Mesenchymal stem cell (in vitro differentiated cells and primary cell): ENCODE data around the gene NDST3.

Source experiments
- DNase-seq: peaks from one replicate; pipeline ENCODE4 v3.0.0-alpha.2; 2013
- H2AFZ ChIP-seq: one replicate; pipeline ENCODE4 v1.6.1; 2013; ENCODE audit warnings: low read depth, mild to moderate bottlenecking, control low read depth, inconsistent platforms, low read length, moderate library complexity
- H2AK5ac ChIP-seq: 2 replicates; pipeline ENCODE4 v1.6.1; 2013; ENCODE audit warnings: low read length, moderate library complexity, mild to moderate bottlenecking, inconsistent platforms; ENCODE audit not compliant: severe bottlenecking
- H2BK120ac ChIP-seq: one replicate; pipeline ENCODE4 v1.6.1; 2013; ENCODE audit warnings: low read depth, mild to moderate bottlenecking, inconsistent platforms, low read length, moderate library complexity
- H2BK12ac ChIP-seq, 2 experiments: one replicate each; pipeline ENCODE4 v1.6.1; 2013; ENCODE audit warnings: inconsistent platforms in 2 of 2, low read length in 2 of 2, mild to moderate bottlenecking in 2 of 2, moderate library complexity in 2 of 2, control low read depth in 1 of 2
- H2BK15ac ChIP-seq: one replicate; pipeline ENCODE4 v1.6.1; 2013; ENCODE audit warnings: mild to moderate bottlenecking, low read depth, inconsistent platforms; ENCODE audit not compliant: poor library complexity, severe bottlenecking
- H2BK5ac ChIP-seq: 2 replicates; pipeline ENCODE4 v1.6.1; 2013; ENCODE audit warnings: low read depth, mild to moderate bottlenecking, low read length, control low read depth, inconsistent platforms; ENCODE audit not compliant: poor library complexity, severe bottlenecking
- H3K14ac ChIP-seq, 2 experiments: one replicate each; pipeline ENCODE4 v1.6.1; 2013; ENCODE audit warnings: inconsistent platforms in 2 of 2, low read length in 2 of 2, control low read depth in 1 of 2, mild to moderate bottlenecking in 1 of 2, moderate library complexity in 1 of 2
- H3K18ac ChIP-seq, 2 experiments: one replicate each; pipeline ENCODE4 v1.6.1; 2013; ENCODE audit warnings: inconsistent platforms in 2 of 2, low read length in 2 of 2, control low read depth in 1 of 2, low read depth in 1 of 2, mild to moderate bottlenecking in 1 of 2
- H3K23ac ChIP-seq, 2 experiments: one replicate each; pipeline ENCODE4 v1.6.1; 2013; ENCODE audit warnings: inconsistent platforms in 2 of 2, low read length in 2 of 2, mild to moderate bottlenecking in 2 of 2, moderate library complexity in 2 of 2, control low read depth in 1 of 2
- H3K27ac ChIP-seq: 2 replicates; pipeline ENCODE4 v1.5.1; 2013; ENCODE audit warnings: mild to moderate bottlenecking, moderate library complexity, low read length, control low read depth, inconsistent platforms; ENCODE audit not compliant: poor library complexity, severe bottlenecking
- H3K27me3 ChIP-seq, 2 experiments: 2 replicates each; pipeline versions ENCODE4 v1.6.1 to v1.7.0; 2013; ENCODE audit warnings: low read length in 2 of 2, mild to moderate bottlenecking in 2 of 2, moderate library complexity in 2 of 2, control low read depth in 1 of 2, inconsistent platforms in 1 of 2; ENCODE audit not compliant: control insufficient read depth in 1 of 2, insufficient read depth in 1 of 2
- H3K36me3 ChIP-seq, 2 experiments: 2 replicates each; pipeline versions ENCODE4 v1.6.1 to v1.7.0; 2013; ENCODE audit warnings: low read length in 2 of 2, control low read depth in 1 of 2, inconsistent platforms in 1 of 2, low read depth in 1 of 2, mild to moderate bottlenecking in 1 of 2; ENCODE audit not compliant: insufficient read depth in 2 of 2, control insufficient read depth in 1 of 2
- H3K4ac ChIP-seq, 2 experiments: one replicate each; pipeline ENCODE4 v1.6.1; 2013; ENCODE audit warnings: inconsistent platforms in 2 of 2, low read length in 2 of 2, mild to moderate bottlenecking in 2 of 2, moderate library complexity in 2 of 2, control low read depth in 1 of 2, low read depth in 1 of 2
- H3K4me1 ChIP-seq: 2 replicates; pipeline ENCODE4 v1.6.1; 2013; ENCODE audit warnings: low read depth, low read length, control low read depth; ENCODE audit not compliant: control insufficient read depth, insufficient read depth
- H3K4me2 ChIP-seq: 2 replicates; pipeline ENCODE4 v1.6.1; 2013; ENCODE audit warnings: low read length, mild to moderate bottlenecking, inconsistent platforms; ENCODE audit not compliant: poor library complexity, severe bottlenecking
- H3K4me3 ChIP-seq, 2 experiments: 2 replicates each; pipeline versions ENCODE4 v1.5.1 to v1.7.0; 2013; ENCODE audit warnings: low read length in 2 of 2, mild to moderate bottlenecking in 2 of 2, control low read depth in 1 of 2, low read depth in 1 of 2; ENCODE audit not compliant: insufficient read depth in 1 of 2
- H3K79me1 ChIP-seq: replicated peaks from 2 replicates; pipeline ENCODE4 v1.6.1; 2013; ENCODE audit warnings: mild to moderate bottlenecking, control low read depth, low read length, inconsistent platforms; ENCODE audit not compliant: poor library complexity, severe bottlenecking
- H3K9ac ChIP-seq: 2 replicates; pipeline ENCODE4 v1.7.0; 2013; ENCODE audit warnings: mild to moderate bottlenecking, low read length, moderate library complexity
- H3K9me3 ChIP-seq: 2 replicates; pipeline ENCODE4 v1.7.0; 2013; ENCODE audit warnings: mild to moderate bottlenecking, low read length; ENCODE audit not compliant: control insufficient read depth
- H4K8ac ChIP-seq: one replicate; pipeline ENCODE4 v1.6.1; 2013; ENCODE audit warnings: inconsistent platforms, mild to moderate bottlenecking, low read length, moderate library complexity
- H4K91ac ChIP-seq: one replicate; pipeline ENCODE4 v1.6.1; 2013; ENCODE audit warnings: mild to moderate bottlenecking, low read length, inconsistent platforms
- WGBS: methylation state at CpG from one replicate; pipeline ENCODE4 v1.1.7; 2013; ENCODE audit warnings: mixed read lengths; 5-methylcytosine and 5-hydroxymethylcytosine counted together

The NDST3 gene

DNA sequence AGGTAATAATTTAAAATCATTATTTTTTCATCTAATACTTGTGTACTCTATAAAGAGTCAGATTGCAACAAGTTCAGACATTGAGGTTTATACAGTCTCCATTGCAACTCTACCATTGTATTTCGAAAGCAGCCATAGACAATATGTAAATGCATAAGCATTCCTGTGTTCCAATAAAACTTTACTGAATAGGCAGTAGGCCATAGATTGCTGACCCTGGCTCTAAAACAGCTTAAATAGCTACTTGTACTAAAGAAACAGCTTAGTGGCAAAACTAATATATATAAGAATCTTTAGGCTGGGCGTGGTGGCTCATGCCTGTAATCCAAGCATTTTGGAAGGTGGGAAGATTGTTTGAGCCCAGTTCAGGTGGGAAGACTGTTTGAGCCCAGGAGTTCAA lies 203.2 kb downstream of the NDST3 start:
- Histone ChIP-seq H4K8ac (no peak overlapping the region), H2AK5ac (no peak overlapping the region), H4K91ac (no peak overlapping the region), H3K4me2 (no peak overlapping the region), H3K36me3 (no peaks in the 10 kb centered on the region), H3K4ac (no peak overlapping the region), H3K9me3 (no peaks in the 10 kb centered on the region), H3K9ac (no peak overlapping the region), H3K79me1 (no peaks in the 10 kb centered on the region), H3K4me1 (no peaks in the 10 kb centered on the region), H2AFZ (no peak overlapping the region), H3K14ac (no peak overlapping the region), H3K4me3 (no peak overlapping the region), H3K18ac (no peak overlapping the region), H2BK5ac (no peak overlapping the region), H3K27ac (no peak overlapping the region), H2BK12ac (no peak overlapping the region), H2BK120ac (no peak overlapping the region), H2BK15ac (no peak overlapping the region), H3K23ac (no peak overlapping the region), H3K27me3 (no peaks in the 10 kb centered on the region)
- no peak for DNase-seq
- 95% methylated on average over 2 of the region's 2 CpGs for WGBS

DNA sequence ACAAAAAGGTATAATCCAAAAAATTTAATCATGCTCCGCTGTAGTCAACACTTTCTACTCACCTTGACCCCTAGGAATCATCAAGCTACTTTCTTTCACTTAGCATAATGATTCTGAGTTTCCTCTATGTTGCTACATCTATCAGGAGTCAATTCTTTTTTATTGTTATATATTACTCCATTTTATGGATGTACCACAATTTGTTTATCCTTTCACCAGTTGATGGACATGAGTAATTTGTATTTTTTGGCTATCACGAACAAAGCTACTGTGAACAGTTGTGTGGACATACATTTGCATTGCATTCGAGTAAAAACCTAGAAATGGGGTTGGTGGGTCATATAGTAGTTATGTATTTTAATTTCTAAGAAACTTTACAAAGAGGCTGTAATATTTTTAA lies 215.6 kb downstream of the NDST3 start:
- H2BK120ac ChIP-seq, result no peak overlapping the region
- DNase-seq, result no peak
- 78% methylated on average over 2 of the region's 3 CpGs for WGBS

DNA sequence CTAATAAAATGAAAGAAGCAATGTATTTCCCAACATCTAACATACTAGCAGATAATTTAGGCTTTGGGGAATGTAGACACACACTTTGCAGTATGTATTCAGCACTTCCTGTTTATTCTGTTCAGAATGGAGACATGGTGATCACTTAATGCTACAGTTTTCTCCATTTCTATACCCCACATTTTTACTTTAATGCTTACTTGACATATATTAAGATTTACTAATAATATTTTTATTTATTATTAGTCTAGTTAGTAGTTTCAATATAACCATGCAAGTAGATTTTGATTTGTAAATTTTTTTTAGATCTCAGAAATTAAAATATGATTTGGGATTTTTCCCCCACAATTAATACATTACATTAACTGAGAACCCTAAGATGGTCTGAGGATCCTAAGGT lies 220.1 kb downstream of the NDST3 start:
- Histone ChIP-seq H3K9ac (no peak overlapping the region), H3K27me3 (no peaks in the 10 kb centered on the region), H4K91ac (no peak overlapping the region), H2AK5ac (no peak overlapping the region), H3K4me1 (no peaks in the 10 kb centered on the region), H3K18ac (no peak overlapping the region), H2AFZ (no peak overlapping the region), H2BK15ac (no peak overlapping the region), H3K4me2 (no peak overlapping the region), H2BK120ac (no peak overlapping the region), H2BK12ac (no peak overlapping the region), H3K4ac (no peak overlapping the region), H3K9me3 (no peaks in the 10 kb centered on the region), H3K14ac (no peak overlapping the region), H3K23ac (no peak overlapping the region), H3K27ac (no peak overlapping the region), H2BK5ac (no peak overlapping the region), H4K8ac (no peak overlapping the region), H3K4me3 (no peak overlapping the region), H3K79me1 (no peaks in the 10 kb centered on the region), H3K36me3 (no peaks in the 10 kb centered on the region)
- no peak for DNase-seq

More for the DNA sequence above, 215.6 kb downstream of the NDST3 start:
- no peaks in the 10 kb centered on the region for H3K36me3 ChIP-seq
- H3K4me1 ChIP-seq, result no peaks in the 10 kb centered on the region
- H4K8ac ChIP-seq, result no peak overlapping the region
- H3K14ac ChIP-seq, result no peak overlapping the region
- H2AFZ ChIP-seq, result no peak overlapping the region
- H3K9me3 ChIP-seq, result no peaks in the 10 kb centered on the region
- no peak overlapping the region for H3K18ac ChIP-seq
- H3K27ac ChIP-seq, result no peak overlapping the region
- H2BK15ac ChIP-seq, result no peak overlapping the region
- no peak overlapping the region for H3K9ac ChIP-seq
- H3K79me1 ChIP-seq, result no peaks in the 10 kb centered on the region
- no peak overlapping the region for H4K91ac ChIP-seq
- H3K23ac ChIP-seq, result no peak overlapping the region
- no peak overlapping the region for H3K4me2 ChIP-seq
- H2AK5ac ChIP-seq, result no peak overlapping the region
- H2BK12ac ChIP-seq, result no peak overlapping the region
- H3K27me3 ChIP-seq, result no peaks in the 10 kb centered on the region
- no peak overlapping the region for H2BK5ac ChIP-seq
- H3K4ac ChIP-seq, result no peak overlapping the region
- no peak overlapping the region for H3K4me3 ChIP-seq

DNA sequence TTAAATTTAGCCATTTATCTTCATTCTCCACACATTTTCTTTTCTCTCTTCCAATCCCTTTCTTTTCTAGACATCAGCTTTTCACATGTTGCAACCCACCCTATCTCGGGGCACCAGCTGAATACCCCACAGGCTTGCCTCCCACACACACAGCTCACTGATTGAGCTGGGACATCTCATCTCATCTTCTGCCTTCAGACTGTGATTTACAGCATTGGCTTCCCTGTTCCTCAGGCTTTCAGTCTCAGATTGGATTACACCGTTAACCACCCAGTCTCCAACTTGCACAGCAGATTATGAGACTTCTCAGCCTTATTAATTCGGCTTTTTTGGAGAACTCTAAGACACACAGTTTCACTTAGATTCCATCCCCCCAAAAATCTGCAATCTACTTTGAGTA lies 224.8 kb downstream of the NDST3 start:
- H3K9ac ChIP-seq, result no peak overlapping the region
- no peak overlapping the region for H3K23ac ChIP-seq
- H3K4ac ChIP-seq, result no peak overlapping the region
- no peaks in the 10 kb centered on the region for H3K9me3 ChIP-seq
- H4K91ac ChIP-seq, result no peak overlapping the region
- H3K4me2 ChIP-seq, result no peak overlapping the region
- H3K4me3 ChIP-seq, result no peak overlapping the region
- no peaks in the 10 kb centered on the region for H3K36me3 ChIP-seq
- WGBS, result 91% methylated on average over 3 of the region's 3 CpGs
- no peaks in the 10 kb centered on the region for H3K4me1 ChIP-seq
- H2AK5ac ChIP-seq, result no peak overlapping the region
- no peaks in the 10 kb centered on the region for H3K27me3 ChIP-seq
- H3K14ac ChIP-seq, result peak overlapping the region in 1 of 2 experiments; percentile 65
- H2BK15ac ChIP-seq, result no peak overlapping the region
- no peaks in the 10 kb centered on the region for H3K79me1 ChIP-seq
- H2BK12ac ChIP-seq, result no peak overlapping the region
- no peak overlapping the region for H3K18ac ChIP-seq
- H4K8ac ChIP-seq, result no peak overlapping the region
- H3K27ac ChIP-seq, result no peak overlapping the region
- no peak overlapping the region for H2AFZ ChIP-seq
- DNase-seq, result no peak
- H2BK5ac ChIP-seq, result no peak overlapping the region
- no peak overlapping the region for H2BK120ac ChIP-seq
